Tibial nerve (tissue), 4 donors: ENCODE results near the gene ZNF79. TPM values are rescaled to one million over a fixed set of nuclear protein-coding genes. Genes with fewer than 3 reads are reported as not detected.
A peak's percentile ranks its signal among the peaks of the same experiment; 100 is the strongest.

Experiments
- DNase-seq, 2 donors: peaks; one replicate each; pipeline ENCODE4 v3.0.0-alpha.2; 2019; ENCODE audit warnings: low spot score in 2 of 2
- H3K27ac ChIP-seq, 4 donors: fragments of 200-600 bp; sonication (generic) in 3 of 4; one replicate each; pipeline ENCODE4 v1.5.1; 2017 to 2019; ENCODE audit warnings: mild to moderate bottlenecking in 1 of 4
- H3K27me3 ChIP-seq, 2 donors: fragments of 200-600 bp; sonication (generic) in 1 of 2; one replicate each; pipeline versions ENCODE4 v1.5.1 to v1.6.0; 2017 to 2019
- H3K36me3 ChIP-seq, 3 donors: fragments of 200-600 bp; sonication (generic); one replicate each; pipeline ENCODE4 v1.5.1; 2018 to 2019
- H3K4me1 ChIP-seq, 4 donors: fragments of 200-600 bp; sonication (generic) in 3 of 4; one replicate each; pipeline ENCODE4 v1.5.1; 2017 to 2019
- H3K4me3 ChIP-seq, 4 donors: fragments of 200-600 bp; sonication (generic) in 3 of 4; one replicate each; pipeline ENCODE4 v1.5.1; 2017 to 2019; ENCODE audit warnings: mild to moderate bottlenecking in 1 of 4, moderate library complexity in 1 of 4
- H3K9me3 ChIP-seq, 4 donors: fragments of 200-600 bp; sonication (generic) in 3 of 4; one replicate each; pipeline ENCODE4 v1.5.1; 2017 to 2019
- EP300 ChIP-seq, 2 donors: sonication (generic); formaldehyde crosslinking; IDR thresholded peaks; one replicate each; pipeline ENCODE4 v1.6.1; 2017; ENCODE audit warnings: antibody characterized with exemption in 2 of 2, mild to moderate bottlenecking in 1 of 2
- POLR2A ChIP-seq, 2 donors: fragments of 450-650 bp; IDR thresholded peaks; one replicate each; pipeline ENCODE4 v1.6.1; 2017; ENCODE audit warnings: antibody characterized with exemption in 2 of 2, mild to moderate bottlenecking in 2 of 2, moderate library complexity in 2 of 2
- WGBS, 2 donors: methylation state at CpG; one replicate each; pipeline ENCODE4 v1.1.5; 2018; 5-methylcytosine and 5-hydroxymethylcytosine counted together
- total RNA-seq, 4 donors: library from RNA; depleted of rRNA; stranded (reverse); fragments of >200 nt; gene quantifications; one replicate each; pipeline ENCODE4 v1.1.0, GENCODE V29; 2016
- TF ChIP-seq, protein P1 (sequence below), 5 experiments: fragments of 200-600 bp in 3 of 5; fragments of 450-650 bp in 2 of 5; sonication (generic) in 3 of 5; IDR thresholded peaks; one replicate each; pipeline ENCODE4 v1.5.1; 2016 to 2019; ENCODE audit warnings: antibody characterized with exemption in 5 of 5, mild to moderate bottlenecking in 3 of 5, moderate library complexity in 2 of 5

Gene ZNF79
- total RNA-seq, 4 donors from 2014 or later, result 11.6 to 18.0 (median 13.0) TPM

DNA sequence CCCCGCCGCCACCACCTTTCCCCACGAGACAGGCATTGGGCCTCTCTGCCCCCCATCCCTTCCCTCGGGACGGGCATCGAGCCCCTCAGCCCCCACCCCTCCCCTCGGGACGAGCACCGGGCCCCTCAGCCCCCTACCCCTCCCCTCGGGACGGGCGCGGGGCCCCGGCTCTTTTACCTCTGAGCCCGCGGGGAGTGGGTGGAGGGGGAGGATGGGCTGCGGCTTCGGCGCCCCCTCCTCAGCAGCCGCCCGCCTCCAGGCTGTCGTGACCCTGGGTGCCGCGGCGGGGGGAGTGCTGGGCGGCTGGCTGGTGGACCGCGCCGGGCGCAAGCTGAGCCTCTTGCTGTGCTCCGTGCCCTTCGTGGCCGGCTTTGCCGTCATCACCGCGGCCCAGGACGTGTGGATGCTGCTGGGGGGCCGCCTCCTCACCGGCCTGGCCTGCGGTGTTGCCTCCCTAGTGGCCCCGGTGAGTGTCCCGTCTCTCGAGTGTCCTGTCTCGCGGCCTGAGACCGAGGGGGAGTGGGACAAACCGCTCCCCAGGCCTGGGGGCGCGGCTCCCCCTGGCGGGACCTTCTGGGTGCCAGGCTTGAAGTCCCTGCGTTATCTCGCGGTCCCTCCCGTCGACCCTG, 26.4 kb upstream of the ZNF79 start:
- Histone ChIP-seq H3K4me1 (peaks cover 0 to 25% (median 13%) of the 10 kb centered on the region in 4 donors), H3K36me3 (peaks cover 0 to 31% (median 0%) of the 10 kb centered on the region in 3 donors), H3K27ac (peak overlapping the region; percentile 72 to 89 (median 87)), H3K9me3 (no peaks in the 10 kb centered on the region), H3K27me3 (no peaks in the 10 kb centered on the region), H3K4me3 (peak overlapping the region; percentile 61 to 98 (median 85))
- 0 to 1% methylated on average over 19 to 21 of the region's 55 CpGs for WGBS, 2 donors
- DNase-seq, result peak in 1 of 2 donors; percentile 27
- TF ChIP-seq POLR2A (IDR thresholded peaks at IDR 0.05), result no peak
- no peak for TF ChIP-seq EP300 (IDR thresholded peaks at IDR 0.05)
- TF ChIP-seq, protein P1, sequence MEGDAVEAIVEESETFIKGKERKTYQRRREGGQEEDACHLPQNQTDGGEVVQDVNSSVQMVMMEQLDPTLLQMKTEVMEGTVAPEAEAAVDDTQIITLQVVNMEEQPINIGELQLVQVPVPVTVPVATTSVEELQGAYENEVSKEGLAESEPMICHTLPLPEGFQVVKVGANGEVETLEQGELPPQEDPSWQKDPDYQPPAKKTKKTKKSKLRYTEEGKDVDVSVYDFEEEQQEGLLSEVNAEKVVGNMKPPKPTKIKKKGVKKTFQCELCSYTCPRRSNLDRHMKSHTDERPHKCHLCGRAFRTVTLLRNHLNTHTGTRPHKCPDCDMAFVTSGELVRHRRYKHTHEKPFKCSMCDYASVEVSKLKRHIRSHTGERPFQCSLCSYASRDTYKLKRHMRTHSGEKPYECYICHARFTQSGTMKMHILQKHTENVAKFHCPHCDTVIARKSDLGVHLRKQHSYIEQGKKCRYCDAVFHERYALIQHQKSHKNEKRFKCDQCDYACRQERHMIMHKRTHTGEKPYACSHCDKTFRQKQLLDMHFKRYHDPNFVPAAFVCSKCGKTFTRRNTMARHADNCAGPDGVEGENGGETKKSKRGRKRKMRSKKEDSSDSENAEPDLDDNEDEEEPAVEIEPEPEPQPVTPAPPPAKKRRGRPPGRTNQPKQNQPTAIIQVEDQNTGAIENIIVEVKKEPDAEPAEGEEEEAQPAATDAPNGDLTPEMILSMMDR (IDR thresholded peaks at IDR 0.05), result peak; percentile 22 to 53 (median 40)

DNA sequence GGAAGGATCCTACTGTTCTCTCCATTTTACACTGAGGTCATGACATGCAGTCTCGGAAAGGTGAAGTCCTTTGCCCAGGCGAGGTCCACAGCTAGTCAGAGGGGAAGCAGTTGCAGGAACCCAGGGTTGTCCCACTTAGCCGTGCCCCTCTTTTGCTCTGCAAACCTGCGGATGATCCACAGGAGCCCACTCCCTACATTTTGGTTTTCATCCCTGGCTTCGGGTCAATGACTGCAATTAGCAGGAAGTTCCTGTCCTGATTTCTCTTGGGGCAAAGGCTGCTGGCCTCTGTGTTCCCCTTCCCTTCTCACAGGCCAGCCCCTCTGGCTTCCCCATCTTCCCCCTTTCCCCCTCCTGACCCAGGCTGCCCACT, 25.9 kb upstream of the ZNF79 start:
- H3K9me3 ChIP-seq, result no peaks in the 10 kb centered on the region
- WGBS, 2 donors, result 29 to 40% methylated on average over 5 of the region's 5 CpGs
- peaks cover 0 to 33% (median 0%) of the 10 kb centered on the region in 3 donors for H3K36me3 ChIP-seq
- H3K27me3 ChIP-seq, result no peaks in the 10 kb centered on the region
- peak overlapping the region in 1 of 4 donors; percentile 86 for H3K27ac ChIP-seq
- no peak for TF ChIP-seq EP300 (IDR thresholded peaks at IDR 0.05)
- TF ChIP-seq, protein P1 (IDR thresholded peaks at IDR 0.05), result peak in 3 of 5 experiments; percentile 0 to 4 (median 1)
- no peak for TF ChIP-seq POLR2A (IDR thresholded peaks at IDR 0.05)
- H3K4me3 ChIP-seq, result peak overlapping the region; percentile 61 to 98 (median 85)
- DNase-seq, result no peak
- peaks cover 0 to 25% (median 13%) of the 10 kb centered on the region in 4 donors for H3K4me1 ChIP-seq

DNA sequence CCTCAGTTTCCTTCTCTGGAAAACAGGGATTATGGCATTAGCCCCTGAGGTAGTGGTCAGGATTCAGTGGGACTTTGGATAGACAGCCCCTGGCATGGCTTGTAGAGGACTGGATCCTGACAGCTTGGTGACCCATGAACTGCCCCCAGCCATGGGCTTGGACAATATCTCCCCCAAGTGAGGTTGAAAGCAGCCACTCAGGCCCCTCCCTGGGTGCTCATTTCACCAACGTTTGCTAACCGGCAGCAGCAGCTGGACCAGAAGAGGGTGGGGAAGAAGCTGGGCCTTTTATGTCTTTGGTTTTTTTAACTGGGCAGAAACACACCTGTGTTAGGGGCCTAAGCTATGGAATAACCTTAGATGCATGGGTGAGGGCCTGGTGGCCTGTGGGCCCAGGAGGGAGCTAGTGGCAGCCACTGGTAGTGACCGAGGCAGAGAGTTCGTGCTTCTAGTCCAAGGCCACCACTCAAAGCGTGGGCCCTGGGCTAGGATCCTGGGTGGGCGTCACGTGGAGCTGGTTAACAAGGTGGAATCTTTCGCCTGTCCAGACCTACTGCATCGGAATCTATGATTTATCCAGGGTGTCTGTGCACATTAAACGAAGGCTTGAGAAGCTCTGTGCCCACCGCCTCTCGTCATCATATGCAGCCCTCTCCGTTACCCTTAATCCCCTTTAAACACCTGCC, 25.3 kb upstream of the ZNF79 start:
- Histone ChIP-seq H3K4me3 (no peak overlapping the region), H3K36me3 (peaks cover 0 to 39% (median 5%) of the 10 kb centered on the region in 3 donors), H3K9me3 (no peaks in the 10 kb centered on the region), H3K4me1 (peaks cover 0 to 25% (median 13%) of the 10 kb centered on the region in 4 donors), H3K27ac (no peak overlapping the region), H3K27me3 (no peaks in the 10 kb centered on the region)
- TF ChIP-seq, protein P1 (IDR thresholded peaks at IDR 0.05), result no peak
- TF ChIP-seq POLR2A (IDR thresholded peaks at IDR 0.05) (no peak), EP300 (IDR thresholded peaks at IDR 0.05) (no peak)
- DNase-seq, result no peak
- 83 to 89% methylated on average over 11 to 13 of the region's 13 CpGs for WGBS, 2 donors

DNA sequence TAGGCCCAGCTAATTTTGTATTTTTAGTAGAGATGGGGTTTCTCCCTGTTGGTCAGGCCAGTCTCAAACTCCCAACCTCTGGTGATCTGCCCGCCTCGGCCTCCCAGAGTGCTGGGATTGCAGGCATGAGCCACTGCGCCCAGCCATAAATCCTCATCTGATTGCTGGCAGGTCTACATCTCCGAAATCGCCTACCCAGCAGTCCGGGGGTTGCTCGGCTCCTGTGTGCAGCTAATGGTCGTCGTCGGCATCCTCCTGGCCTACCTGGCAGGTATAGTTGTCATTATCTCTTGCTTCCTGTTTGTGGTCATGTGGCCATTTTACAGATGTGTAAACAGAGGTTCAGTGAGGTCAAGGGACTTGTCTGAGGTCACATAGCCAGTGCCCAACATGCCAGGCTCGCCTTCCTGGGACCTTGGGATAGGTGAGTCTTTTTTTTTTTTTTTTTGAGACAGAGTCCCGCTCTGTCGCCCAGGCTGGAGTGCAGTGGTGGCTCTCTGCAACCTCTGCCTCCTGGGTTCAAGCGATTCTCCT, 24.4 kb upstream of the ZNF79 start:
- Histone ChIP-seq H3K27me3 (no peaks in the 10 kb centered on the region), H3K36me3 (peaks cover 0 to 49% (median 6%) of the 10 kb centered on the region in 3 donors), H3K4me1 (peaks cover 0 to 25% (median 13%) of the 10 kb centered on the region in 4 donors), H3K27ac (no peak overlapping the region), H3K9me3 (no peaks in the 10 kb centered on the region), H3K4me3 (no peak overlapping the region)
- no peak for TF ChIP-seq POLR2A (IDR thresholded peaks at IDR 0.05)
- TF ChIP-seq, protein P1 (IDR thresholded peaks at IDR 0.05), result no peak
- no peak for TF ChIP-seq EP300 (IDR thresholded peaks at IDR 0.05)
- 90 to 97% methylated on average over 14 of the region's 14 CpGs for WGBS, 2 donors
- no peak for DNase-seq
